HCT116 (cell line): Measurements from ENCODE around the gene ITGB6. TPM values are rescaled to one million over a fixed set of nuclear protein-coding genes. Genes with fewer than 3 reads are reported as not detected.
A peak's percentile ranks its signal among the peaks of the same experiment; 100 is the strongest.

Source experiments
- ATAC-seq: fragments of 200-7000 bp; cut with Tn5 transposase; 2 replicates; pipeline ENCODE4 v1.9.1; 2020; ENCODE audit warnings: mild to moderate bottlenecking, moderate library complexity
- BruUV-seq: library from RNA; stranded (reverse); fragments of 400-500 nt; replicated peaks from 2 replicates; lab custom pipeline; 2021; lab: Mats Ljungman, UMichigan
- CTCF ChIA-PET: fragments of 300-600 bp; sonication (Branson Sonifier 250); formaldehyde crosslinking; loops from one replicate; lab custom pipeline; 2021; ENCODE audit warnings: antibody characterized with exemption; lab: Charles Lee
- POLR2A ChIA-PET: fragments of 300-600, 350-600 bp; sonication (Branson Sonifier 250); formaldehyde crosslinking; loops from one replicate; lab custom pipeline; 2021; ENCODE audit warnings: antibody characterized with exemption; lab: Charles Lee
- RAD21 ChIA-PET, 2 experiments: fragments of 300-600 bp; sonication (Branson Sonifier 250); formaldehyde crosslinking; loops; one replicate each; lab custom pipeline; 2023; ENCODE audit warnings: low total read pairs in 2 of 2; ENCODE audit not compliant: uncharacterized antibody in 2 of 2, unreplicated experiment in 2 of 2, low non-redundant PET in 1 of 2; lab: Charles Lee
- DNase-seq: peaks from one replicate; pipeline ENCODE4 v3.0.0-alpha.2; 2010; ENCODE audit warnings: low read depth, low spot score
- H2AFZ ChIP-seq: fragments of 200-600 bp; shearing (Covaris generic), sonication (generic); 2 replicates; pipeline ENCODE4 v1.6.1; 2017; ENCODE audit warnings: low read depth, mixed run types, mixed read lengths, antibody characterized with exemption, low read length; ENCODE audit not compliant: poor library complexity, severe bottlenecking
- H3K27ac ChIP-seq: 2 replicates; pipeline ENCODE4 v1.5.1; 2012; ENCODE audit warnings: low read depth, low read length
- H3K27me3 ChIP-seq: fragments of 200-600 bp; sonication (generic); 2 replicates; pipeline ENCODE4 v1.6.1; 2016; ENCODE audit warnings: mixed run types, low read length, mixed read lengths; ENCODE audit not compliant: insufficient read depth
- H3K36me3 ChIP-seq, 2 experiments: fragments of 200-500 bp in 1 of 2; fragments of 200-600 bp in 1 of 2; sonication (Bioruptor generic) in 1 of 2; sonication (generic) in 1 of 2; 2 replicates each; pipeline versions ENCODE4 v1.5.1 to v1.6.1; 2014 to 2016; ENCODE audit warnings: low read length in 2 of 2, inconsistent platforms in 1 of 2, mixed read lengths in 1 of 2, mixed run types in 1 of 2; ENCODE audit not compliant: insufficient read depth in 2 of 2, control insufficient read depth in 1 of 2
- H3K4me1 ChIP-seq, 2 experiments: fragments of 200-600 bp in 1 of 2; sonication (generic) in 1 of 2; 2 replicates each; pipeline versions ENCODE4 v1.5.1 to v1.6.1; 2012 to 2017; ENCODE audit warnings: low read length in 2 of 2, inconsistent platforms in 1 of 2, mild to moderate bottlenecking in 1 of 2, mixed read lengths in 1 of 2, mixed run types in 1 of 2, moderate library complexity in 1 of 2; ENCODE audit not compliant: insufficient read depth in 2 of 2, control insufficient read depth in 1 of 2
- H3K4me2 ChIP-seq: fragments of 200-600 bp; sonication (generic); 2 replicates; pipeline ENCODE4 v1.6.1; 2017; ENCODE audit warnings: mixed run types, low read length, mixed read lengths
- H3K4me3 ChIP-seq, 2 experiments: fragments of 200-600 bp in 1 of 2; sonication (generic) in 1 of 2; replicated peaks in 1 of 2; 2 replicates each; pipeline ENCODE4 v1.5.1; 2011 to 2016; ENCODE audit warnings: low read length in 2 of 2, control low read depth in 1 of 2, low read depth in 1 of 2, mild to moderate bottlenecking in 1 of 2, mixed read lengths in 1 of 2, mixed run types in 1 of 2
- H3K79me2 ChIP-seq: fragments of 200-600 bp; sonication (generic); 2 replicates; pipeline ENCODE4 v1.6.1; 2017; ENCODE audit warnings: mild to moderate bottlenecking, mixed run types, low read length, moderate library complexity, mixed read lengths; ENCODE audit not compliant: insufficient read depth
- H3K9ac ChIP-seq: fragments of 200-600 bp; sonication (generic); 2 replicates; pipeline ENCODE4 v1.6.1; 2016; ENCODE audit warnings: low read length, mixed read lengths
- H3K9me2 ChIP-seq: fragments of 200-600 bp; sonication (generic), shearing (Covaris generic); 2 replicates; pipeline ENCODE4 v1.6.1; 2017; ENCODE audit warnings: mixed run types, mild to moderate bottlenecking, moderate library complexity; ENCODE audit not compliant: insufficient read depth
- H3K9me3 ChIP-seq, 2 experiments: fragments of 200-500 bp in 1 of 2; fragments of 200-600 bp in 1 of 2; sonication (Bioruptor generic) in 1 of 2; sonication (generic) in 1 of 2; 2 replicates each; pipeline ENCODE4 v1.6.1; 2014 to 2017; ENCODE audit warnings: low read length in 2 of 2, mixed read lengths in 2 of 2, inconsistent platforms in 1 of 2, low read depth in 1 of 2, mild to moderate bottlenecking in 1 of 2, mixed run types in 1 of 2, moderate library complexity in 1 of 2; ENCODE audit not compliant: control insufficient read depth in 1 of 2, insufficient read depth in 1 of 2
- H4K20me1 ChIP-seq: fragments of 200-600 bp; sonication (generic), shearing (Covaris generic); 2 replicates; pipeline ENCODE4 v1.6.1; 2017; ENCODE audit warnings: mixed run types, mild to moderate bottlenecking, moderate library complexity; ENCODE audit not compliant: insufficient read depth
- CBX3 ChIP-seq: IDR thresholded peaks from 2 replicates; pipeline ENCODE4 v1.6.1; 2012; ENCODE audit warnings: low read depth
- CTCF ChIP-seq, 3 experiments: fragments of 200-600 bp in 1 of 3; sonication (generic) in 1 of 3; IDR thresholded peaks in 2 of 3; conservative IDR thresholded peaks in 1 of 3; 2 replicates each; pipeline ENCODE4 v1.5.1; 2012 to 2017; ENCODE audit warnings: low read depth in 2 of 3, low read length in 2 of 3, antibody characterized with exemption in 1 of 3, borderline replicate concordance in 1 of 3, control low read depth in 1 of 3, mild to moderate bottlenecking in 1 of 3, mixed read lengths in 1 of 3, mixed run types in 1 of 3, moderate library complexity in 1 of 3; ENCODE audit not compliant: insufficient read depth in 1 of 3
- MAX ChIP-seq: IDR thresholded peaks from 2 replicates; pipeline ENCODE4 v1.6.1; 2012
- POLR2A ChIP-seq: IDR thresholded peaks from 2 replicates; pipeline ENCODE4 v1.7.0; 2011; ENCODE audit warnings: borderline replicate concordance; ENCODE audit not compliant: insufficient read depth, insufficient read length; ENCODE audit errors: extremely low read depth
- RAD21 ChIP-seq: IDR thresholded peaks from 2 replicates; pipeline ENCODE4 v1.6.1; 2012; ENCODE audit warnings: low read depth, mild to moderate bottlenecking
- SIN3A ChIP-seq: IDR thresholded peaks from 2 replicates; pipeline ENCODE4 v1.6.1; 2012; ENCODE audit warnings: low read depth
- YY1 ChIP-seq: IDR thresholded peaks from 2 replicates; pipeline ENCODE4 v1.6.1; 2011; ENCODE audit warnings: low read length, low read depth, moderate library complexity, mild to moderate bottlenecking; ENCODE audit not compliant: insufficient replicate concordance; ENCODE audit errors: extremely low read depth
- intact Hi-C: fragments of 100-400 bp; cut with micrococcal nuclease; formaldehyde crosslinking; loops from 2 replicates; pipeline ENCODE4 v1.10.0; 2022
- total RNA-seq: library from RNA; stranded (reverse); gene quantifications from one replicate; pipeline ENCODE4 v1.2.1, GENCODE V29; 2021; ENCODE audit not compliant: unreplicated experiment

ITGB6 gene
- total RNA-seq, 1 experiment from 2014 or later: 0.12 TPM

- no peak for TF ChIP-seq POLR2A
Observed at GRCh38 chr2:160091381-160091780, 108.7 kb downstream of the ITGB6 start (continued).

- peaks cover 10 to 17% of the 10 kb centered on the region in 2 experiments; a peak in 3 of 4 replicates for H3K9me3 ChIP-seq
- H2AFZ ChIP-seq: no peak overlapping the region
- no peaks in the 10 kb centered on the region for H4K20me1 ChIP-seq
- no peak overlapping the region for H3K4me3 ChIP-seq
- no peak overlapping the region for H3K27ac ChIP-seq
- H3K4me2 ChIP-seq: no peak overlapping the region
- H3K27me3 ChIP-seq: no peaks in the 10 kb centered on the region
- CTCF ChIA-PET: no interaction called here
- H3K79me2 ChIP-seq: no peaks in the 10 kb centered on the region
- RAD21 ChIA-PET: no interaction called here
- DNase-seq: no peak
- no peaks in the 10 kb centered on the region for H3K4me1 ChIP-seq
- BruUV-seq: no TSS peak
- intact Hi-C loops: loop anchor here (5.0 kb wide), 1 partner anchor 904 kb away; no protein-coding TSS in a partner anchor
- H3K36me3 ChIP-seq: no peaks in the 10 kb centered on the region
- no peaks in the 10 kb centered on the region for H3K9me2 ChIP-seq
- ATAC-seq: peak; percentile 77
- TF ChIP-seq SIN3A (no peak), CTCF (IDR thresholded peaks at IDR 0.05 in 2 of 3, conservative IDR thresholded peaks at IDR 0.05 in 1 of 3; ENCODE audit: borderline replicate concordance in 1 of 3, insufficient read depth in 1 of 3, low read depth in 2 of 3, low read length in 2 of 3) (peak; percentile 21 to 50 (median 30); a peak in 2 of 6 replicates), RAD21 (peak; percentile 64), MAX (no peak), YY1 (peak; percentile 67), CBX3 (peak; percentile 100)
- TF ChIP-seq, all 23 proteins: peak for 4
- H3K9ac ChIP-seq: no peak overlapping the region
- POLR2A ChIA-PET: no interaction called here
Observed at GRCh38 chr2:160087854-160088745, 112.0 kb downstream of the ITGB6 start.
